NOMO-1 (cell line): Measurements from ENCODE around the gene ARHGAP5.
"Not testable (repeated sequence)": the region's sequence is repeated elsewhere in the genome, so short reads cannot be mapped to it uniquely, and the experiment has no call there.

Experiments used
- DNase-seq, 2 experiments: peaks; one replicate each; lab custom pipeline; 2025; ENCODE audit not compliant: unreplicated experiment in 2 of 2; lab: John Stamatoyannopoulos, UW

Gene ARHGAP5

GRCh38 chr14:32109676-32110547 is 32.8 kb downstream of the ARHGAP5 start:
- DNase-seq: no peak

GRCh38 chr14:32110548-32110896 is 33.4 kb downstream of the ARHGAP5 start:
- DNase-seq: no peak

- no peak for DNase-seq
Measured at GRCh38 chr14:32121536-32121935, 44.4 kb downstream of the ARHGAP5 start.

- no peak for DNase-seq
Measured at GRCh38 chr14:32121948-32122347, 44.8 kb downstream of the ARHGAP5 start.

- DNase-seq: not testable (repeated sequence)
Measured at GRCh38 chr14:32126899-32127730, 50.0 kb downstream of the ARHGAP5 start.

- not testable (repeated sequence) for DNase-seq
Measured at GRCh38 chr14:32127731-32128654, 50.9 kb downstream of the ARHGAP5 start.

GRCh38 chr14:32128703-32129102 is 51.6 kb downstream of the ARHGAP5 start:
- DNase-seq: no peak

GRCh38 chr14:32129124-32129523 is 52.0 kb downstream of the ARHGAP5 start:
- no peak for DNase-seq

- not testable (repeated sequence) for DNase-seq
Measured at GRCh38 chr14:32131689-32132088, 54.6 kb downstream of the ARHGAP5 start.

GRCh38 chr14:32134448-32135097 is 57.5 kb downstream of the ARHGAP5 start:
- no peak for DNase-seq

GRCh38 chr14:32136027-32136825 is 59.1 kb downstream of the ARHGAP5 start:
- no peak for DNase-seq

- DNase-seq: no peak
Measured at GRCh38 chr14:32137313-32137712, 60.2 kb downstream of the ARHGAP5 start.

- DNase-seq: no peak
Measured at GRCh38 chr14:32137892-32138291, 60.8 kb downstream of the ARHGAP5 start.

GRCh38 chr14:32142341-32142740 is 65.2 kb downstream of the ARHGAP5 start:
- no peak for DNase-seq

GRCh38 chr14:32142754-32143437 is 65.8 kb downstream of the ARHGAP5 start:
- DNase-seq: no peak

GRCh38 chr14:32150392-32150791 is 73.3 kb downstream of the ARHGAP5 start:
- DNase-seq: no peak

GRCh38 chr14:32166029-32166428 is 88.9 kb downstream of the ARHGAP5 start:
- DNase-seq: no peak

- no peak for DNase-seq
Measured at GRCh38 chr14:32166924-32167323, 89.8 kb downstream of the ARHGAP5 start.

GRCh38 chr14:32167907-32168306 is 90.8 kb downstream of the ARHGAP5 start:
- no peak for DNase-seq
